GM12878 (cell line): ENCODE results near the gene STEAP1B. TPM values are rescaled to one million over a fixed set of nuclear protein-coding genes. Genes with fewer than 3 reads are reported as not detected.

Experiments used
- ATAC-seq: fragments of 200-7000 bp; cut with Tn5 transposase; 3 replicates; pipeline ENCODE4 v1.9.1; 2020; ENCODE audit warnings: mild to moderate bottlenecking, moderate library complexity
- BruUV-seq: library from RNA; stranded (reverse); fragments of 400-500 nt; replicated peaks from 2 replicates; lab custom pipeline; 2021; lab: Mats Ljungman, UMichigan
- CTCF ChIA-PET: fragments of 300-600 bp; sonication (Branson Sonifier 250); formaldehyde crosslinking; extraction: SDS; loops from one replicate; lab custom pipeline; 2021; ENCODE audit warnings: inconsistent platforms; lab: Yijun Ruan, JAX
- POLR2A ChIA-PET: fragments of 350-600 bp; formaldehyde crosslinking; extraction: SDS; loops from one replicate; lab custom pipeline; 2021; ENCODE audit warnings: inconsistent platforms; lab: Charles Lee
- RAD21 ChIA-PET: fragments of 300-600 bp; sonication (Branson Sonifier 250); formaldehyde crosslinking; loops from one replicate; lab custom pipeline; 2023; ENCODE audit warnings: antibody characterized with exemption; ENCODE audit not compliant: unreplicated experiment; lab: Charles Lee
- SMC1A ChIA-PET: fragments of 300-600 bp; sonication (Branson Sonifier 250); formaldehyde crosslinking; loops from one replicate; lab custom pipeline; 2023; ENCODE audit not compliant: unreplicated experiment, uncharacterized antibody; lab: Charles Lee
- DNase-seq: peaks from one replicate; pipeline ENCODE4 v3.0.0-alpha.2; 2011; ENCODE audit warnings: low read depth, low spot score
- FAIRE-seq: peaks from 3 replicates; lab custom pipeline; 2011; peaks lifted over from hg19 to GRCh38; lab: Jason Lieb, UNC
- H2AFZ ChIP-seq: 2 replicates; pipeline ENCODE4 v1.6.0; 2011; ENCODE audit warnings: low read depth, low read length, control low read depth; ENCODE audit not compliant: control insufficient read depth
- H3K27ac ChIP-seq: 2 replicates; pipeline ENCODE4 v1.5.1; 2011; ENCODE audit warnings: control low read depth; ENCODE audit not compliant: control insufficient read depth, insufficient read depth
- H3K27me3 ChIP-seq, 2 experiments: replicated peaks in 1 of 2; 2 replicates each; pipeline versions ENCODE4 v1.6.0 to v1.6.1; 2011; ENCODE audit warnings: low read length in 1 of 2; ENCODE audit not compliant: control insufficient read depth in 2 of 2, insufficient read depth in 2 of 2
- H3K36me3 ChIP-seq, 2 experiments: 2 replicates each; pipeline ENCODE4 v1.5.1; 2011; ENCODE audit warnings: low read length in 1 of 2; ENCODE audit not compliant: control insufficient read depth in 2 of 2, insufficient read depth in 2 of 2
- H3K4me1 ChIP-seq: 2 replicates; pipeline ENCODE4 v1.6.1; 2011; ENCODE audit warnings: mild to moderate bottlenecking, low read length, moderate library complexity, mixed read lengths; ENCODE audit not compliant: control insufficient read depth, insufficient read depth
- H3K4me2 ChIP-seq: 2 replicates; pipeline ENCODE4 v1.6.0; 2011; ENCODE audit warnings: control low read depth; ENCODE audit not compliant: control insufficient read depth, insufficient read depth
- H3K4me3 ChIP-seq: fragments of 200-600 bp; sonication (generic); 2 replicates; pipeline ENCODE4 v1.5.1; 2016
- H3K79me2 ChIP-seq: 2 replicates; pipeline ENCODE4 v1.6.0; 2011; ENCODE audit warnings: low read length; ENCODE audit not compliant: control insufficient read depth, insufficient read depth
- H3K9ac ChIP-seq: 2 replicates; pipeline ENCODE4 v1.8.0; 2011; ENCODE audit warnings: low read length, control low read depth, mixed read lengths; ENCODE audit not compliant: control insufficient read depth, insufficient read depth
- H3K9me3 ChIP-seq: replicated peaks from 3 replicates; pipeline ENCODE4 v1.5.1; 2011; ENCODE audit warnings: mild to moderate bottlenecking, low read length; ENCODE audit not compliant: control insufficient read depth, insufficient read depth
- H4K20me1 ChIP-seq: 2 replicates; pipeline ENCODE4 v1.6.0; 2011; ENCODE audit not compliant: control insufficient read depth, insufficient read depth
- ASH2L ChIP-seq: fragments of 300-600, 200-600 bp; sonication (generic); IDR thresholded peaks from 2 replicates; pipeline ENCODE4 v1.6.1; 2017; ENCODE audit warnings: low read depth, mild to moderate bottlenecking, borderline replicate concordance
- BCL3 ChIP-seq: IDR thresholded peaks from 2 replicates; pipeline ENCODE4 v1.6.1; 2011; ENCODE audit warnings: borderline replicate concordance, low read depth, mild to moderate bottlenecking, moderate library complexity, low read length; ENCODE audit not compliant: insufficient read depth, poor library complexity, severe bottlenecking
- RUNX3 ChIP-seq: IDR thresholded peaks from 2 replicates; pipeline ENCODE4 v1.6.1; 2012; ENCODE audit warnings: low read length, inconsistent platforms
- WGBS: methylation state at CpG from one replicate; pipeline ENCODE4 v1.1.6; 2016; ENCODE audit warnings: low lambda C conversion rate; ENCODE audit not compliant: insufficient replicate concordance, insufficient coverage; ENCODE audit errors: missing lambda C conversion rate; 5-methylcytosine and 5-hydroxymethylcytosine counted together
- in situ Hi-C: fragments of 300-500 bp; cut with MboI; formaldehyde crosslinking; loops from 9 replicates; pipeline ENCODE4 v1.14.3; 2018; ENCODE audit warnings: mixed read lengths
- intact Hi-C: fragments of 100-400 bp; cut with micrococcal nuclease; formaldehyde crosslinking; loops from one replicate; pipeline ENCODE4 v1.14.2; 2022; ENCODE audit not compliant: unreplicated experiment
- polyA plus RNA-seq, 11 experiments: library from polyadenylated mRNA; depleted of rRNA in 4 of 11; unstranded in 6 of 11; stranded (reverse) in 5 of 11; fragments of >200 nt; fragmentation: Nextera tagmentation in 4 of 11; fragmentation: Illumina TruSeq in 1 of 11; extraction: Ambion mirVana in 4 of 11; extraction: Trizol in 1 of 11; gene quantifications; 1 replicate in 1 of 11; 2 replicates in 10 of 11; pipeline versions ENCODE4 v1.2.1 to v1.2.3, GENCODE V29; 2011 to 2016; ENCODE audit warnings: inconsistent platforms in 2 of 11, missing spikeins in 2 of 11, low read depth in 1 of 11
- total RNA-seq, 4 experiments: library from RNA; depleted of rRNA in 3 of 4; stranded (reverse); fragments of >200 nt in 3 of 4; fragmentation: Illumina TruSeq in 1 of 4; extraction: Trizol in 1 of 4; gene quantifications; 2 replicates each; pipeline versions ENCODE4 v1.2.1 to v1.2.3, GENCODE V29; 2013 to 2021
- TF ChIP-seq, protein P1 (sequence below): fragments of 450-650 bp; formaldehyde crosslinking; IDR thresholded peaks from 2 replicates; pipeline ENCODE4 v1.5.0; 2022; ENCODE audit warnings: mild to moderate bottlenecking, missing genetic modification characterization

STEAP1B gene
- total and polyA plus RNA-seq, 10 of the 15 experiments (the other 5 are each of a cell fraction or from before 2014, with no cell fraction given) = 0.14 TPM; not detected in 9

GRCh38 chr7:22420008-22420407 is 80.0 kb downstream of the STEAP1B start:
- intact Hi-C loops = no loop called here
- no peak overlapping the region for H3K9ac ChIP-seq
- H3K36me3 ChIP-seq = no peaks in the 10 kb centered on the region
- ChIA-PET SMC1A (interaction anchor here (1.2 to 1.3 kb wide), 2 partner anchors 12 to 64 kb away, joined by 3 read pairs; no protein-coding TSS in a partner anchor), POLR2A (no interaction called here), CTCF (no interaction called here), RAD21 (interaction anchor here (0.7 kb wide), 1 partner anchor 26 kb away, joined by 3 read pairs; no protein-coding TSS in a partner anchor)
- H3K4me1 ChIP-seq = no peaks in the 10 kb centered on the region
- in situ Hi-C loops = no loop called here
- no peak overlapping the region for H3K4me2 ChIP-seq
- TF ChIP-seq, protein P1, sequence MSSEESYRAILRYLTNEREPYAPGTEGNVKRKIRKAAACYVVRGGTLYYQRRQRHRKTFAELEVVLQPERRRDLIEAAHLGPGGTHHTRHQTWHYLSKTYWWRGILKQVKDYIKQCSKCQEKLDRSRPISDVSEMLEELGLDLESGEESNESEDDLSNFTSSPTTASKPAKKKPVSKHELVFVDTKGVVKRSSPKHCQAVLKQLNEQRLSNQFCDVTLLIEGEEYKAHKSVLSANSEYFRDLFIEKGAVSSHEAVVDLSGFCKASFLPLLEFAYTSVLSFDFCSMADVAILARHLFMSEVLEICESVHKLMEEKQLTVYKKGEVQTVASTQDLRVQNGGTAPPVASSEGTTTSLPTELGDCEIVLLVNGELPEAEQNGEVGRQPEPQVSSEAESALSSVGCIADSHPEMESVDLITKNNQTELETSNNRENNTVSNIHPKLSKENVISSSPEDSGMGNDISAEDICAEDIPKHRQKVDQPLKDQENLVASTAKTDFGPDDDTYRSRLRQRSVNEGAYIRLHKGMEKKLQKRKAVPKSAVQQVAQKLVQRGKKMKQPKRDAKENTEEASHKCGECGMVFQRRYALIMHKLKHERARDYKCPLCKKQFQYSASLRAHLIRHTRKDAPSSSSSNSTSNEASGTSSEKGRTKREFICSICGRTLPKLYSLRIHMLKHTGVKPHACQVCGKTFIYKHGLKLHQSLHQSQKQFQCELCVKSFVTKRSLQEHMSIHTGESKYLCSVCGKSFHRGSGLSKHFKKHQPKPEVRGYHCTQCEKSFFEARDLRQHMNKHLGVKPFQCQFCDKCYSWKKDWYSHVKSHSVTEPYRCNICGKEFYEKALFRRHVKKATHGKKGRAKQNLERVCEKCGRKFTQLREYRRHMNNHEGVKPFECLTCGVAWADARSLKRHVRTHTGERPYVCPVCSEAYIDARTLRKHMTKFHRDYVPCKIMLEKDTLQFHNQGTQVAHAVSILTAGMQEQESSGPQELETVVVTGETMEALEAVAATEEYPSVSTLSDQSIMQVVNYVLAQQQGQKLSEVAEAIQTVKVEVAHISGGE (CRISPR knock-in tag) = no peak
- no peak for TF ChIP-seq RUNX3
- TF ChIP-seq BCL3 = no peak
- no peak for TF ChIP-seq ASH2L
- ATAC-seq = no peak
- H3K9me3 ChIP-seq = no peaks in the 10 kb centered on the region
- no peaks in the 10 kb centered on the region for H4K20me1 ChIP-seq
- DNase-seq = no peak
- no peaks in the 10 kb centered on the region for H3K79me2 ChIP-seq
- FAIRE-seq = no peak
- no peaks in the 10 kb centered on the region; a peak in 1 of 4 replicates for H3K27me3 ChIP-seq
- no peak overlapping the region for H2AFZ ChIP-seq
- H3K4me3 ChIP-seq = no peak overlapping the region
- BruUV-seq = no TSS peak
- H3K27ac ChIP-seq = no peak overlapping the region
- WGBS = 97% methylated on average over 2 of the region's 2 CpGs
